Activated CD4-positive, alpha-beta T cell treated with anti-CD3 and anti-CD28 coated beads, Interleukin-2, amount 10 ng/mL, durations not matched to agents 7 days and 5 days (primary cell): Measurements from ENCODE around the gene PALD1. TPM values are rescaled to one million over a fixed set of nuclear protein-coding genes. Genes with fewer than 3 reads are reported as not detected.
A peak's percentile ranks its signal among the peaks of the same experiment; 100 is the strongest.

Source experiments
- CTCF ChIA-PET: fragments of 350-600 bp; sonication (Branson Sonifier 250); formaldehyde crosslinking; loops from one replicate; lab custom pipeline; 2021; ENCODE audit warnings: antibody characterized with exemption; lab: Charles Lee
- POLR2A ChIA-PET: fragments of 350-600 bp; sonication (Branson Sonifier 250); formaldehyde crosslinking; loops from one replicate; lab custom pipeline; 2021; ENCODE audit warnings: antibody characterized with exemption; lab: Charles Lee
- DNase-seq: peaks from one replicate; pipeline ENCODE4 v3.0.0-alpha.2; 2020
- H3K27ac Mint-ChIP-seq: one replicate; pipeline ENCODE4 v1.8.0; 2021; ENCODE audit warnings: mild to moderate bottlenecking, moderate library complexity, mixed read lengths
- H3K27me3 Mint-ChIP-seq: one replicate; pipeline ENCODE4 v1.8.0; 2021; ENCODE audit warnings: mixed read lengths
- H3K36me3 Mint-ChIP-seq: one replicate; pipeline ENCODE4 v1.8.0; 2021; ENCODE audit warnings: low read depth, mixed read lengths
- H3K4me1 Mint-ChIP-seq: one replicate; pipeline ENCODE4 v1.8.0; 2021; ENCODE audit warnings: mixed read lengths
- H3K4me3 Mint-ChIP-seq: one replicate; pipeline ENCODE4 v1.8.0; 2021; ENCODE audit warnings: mild to moderate bottlenecking, moderate library complexity, mixed read lengths
- H3K9me3 Mint-ChIP-seq: one replicate; pipeline ENCODE4 v1.8.0; 2021; ENCODE audit warnings: mixed read lengths
- total RNA-seq, 2 experiments: library from RNA; stranded (reverse); gene quantifications; one replicate each; pipeline ENCODE4 v1.2.3, GENCODE V29; 2021

Gene PALD1
- total RNA-seq, 2 experiments from 2014 or later: 1.2 to 1.5 TPM

GRCh38 chr10:70590655-70591416, 112.3 kb downstream of the PALD1 start:
- DNase-seq: no peak
- Mint-ChIP-seq H3K27ac (no peak overlapping the region), H3K36me3 (peaks cover 3% of the 10 kb centered on the region), H3K9me3 (no peaks in the 10 kb centered on the region), H3K4me3 (no peak overlapping the region), H3K27me3 (peaks cover 24% of the 10 kb centered on the region), H3K4me1 (peaks cover 19% of the 10 kb centered on the region)
- ChIA-PET POLR2A (no interaction called here), CTCF (interaction anchor here (0.7 to 1.8 kb wide), 5 partner anchors 8 to 32 kb away, joined by 3 to 4 read pairs (median 4); no protein-coding TSS in a partner anchor)

DNA sequence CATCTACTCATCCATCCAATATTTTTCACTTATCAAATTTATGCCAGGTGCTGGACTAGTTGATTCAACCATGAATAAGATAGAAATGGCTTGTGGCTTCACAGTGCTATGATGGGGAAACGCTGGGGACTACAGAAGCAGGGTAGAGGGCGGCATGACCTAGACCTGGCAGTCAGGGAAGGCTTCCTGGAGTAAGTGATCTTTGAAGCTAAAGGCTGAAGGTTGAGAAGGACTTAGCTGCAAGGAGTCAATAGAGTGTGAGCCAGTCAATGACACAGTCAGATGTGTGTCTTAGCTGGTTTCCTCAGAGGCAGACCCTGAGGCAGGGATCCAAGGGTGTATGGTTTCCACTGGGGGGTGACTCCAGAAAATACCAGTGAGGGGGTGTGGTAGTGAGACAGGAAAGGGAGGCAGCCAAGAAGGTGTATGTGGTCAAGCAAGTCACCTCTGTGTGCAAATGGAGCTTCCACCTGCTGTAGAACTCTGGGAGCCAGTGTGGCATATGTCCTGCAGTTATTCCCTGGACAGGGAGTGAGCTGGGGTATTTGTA, 113.7 kb downstream of the PALD1 start:
- no peaks in the 10 kb centered on the region for H3K9me3 Mint-ChIP-seq
- peaks cover 24% of the 10 kb centered on the region for H3K27me3 Mint-ChIP-seq
- peaks cover 23% of the 10 kb centered on the region for H3K4me1 Mint-ChIP-seq
- DNase-seq: no peak
- ChIA-PET POLR2A (no interaction called here), CTCF (interaction anchor here (0.8 to 1.8 kb wide), 6 partner anchors 9 to 33 kb away, joined by 3 to 4 read pairs (median 4); no protein-coding TSS in a partner anchor)
- H3K27ac Mint-ChIP-seq: no peak overlapping the region
- H3K36me3 Mint-ChIP-seq: peaks cover 12% of the 10 kb centered on the region
- no peak overlapping the region for H3K4me3 Mint-ChIP-seq

- Mint-ChIP-seq H3K9me3 (no peaks in the 10 kb centered on the region), H3K36me3 (peaks cover 19% of the 10 kb centered on the region), H3K27ac (peak overlapping the region; percentile 7), H3K4me1 (peaks cover 24% of the 10 kb centered on the region), H3K27me3 (peaks cover 21% of the 10 kb centered on the region), H3K4me3 (no peak overlapping the region)
- POLR2A ChIA-PET: no interaction called here
- no peak for DNase-seq
- CTCF ChIA-PET: interaction anchor here (1.2 to 1.8 kb wide), 3 partner anchors 9 to 32 kb away, joined by 3 to 4 read pairs (median 4); no protein-coding TSS in a partner anchor
Measured at GRCh38 chr10:70592746-70593512, 114.4 kb downstream of the PALD1 start.

DNA sequence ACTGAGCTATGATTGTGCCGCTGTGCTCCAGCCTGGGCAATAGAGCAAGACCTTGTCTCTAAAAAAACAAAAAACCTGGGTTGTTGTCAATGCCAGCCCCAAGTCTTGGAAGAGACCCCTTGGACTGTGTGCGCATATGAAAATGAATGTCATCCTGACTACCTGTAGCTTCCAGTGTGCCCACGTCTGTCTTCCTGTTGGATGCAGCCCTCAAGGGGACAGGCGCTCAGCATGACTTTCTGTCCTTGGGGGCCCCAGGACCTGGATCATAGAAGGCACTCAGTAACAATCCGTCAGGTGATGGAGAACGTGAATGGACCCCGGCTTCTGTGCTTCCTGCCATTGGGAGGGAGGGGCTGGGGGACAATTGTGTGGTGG, 114.9 kb downstream of the PALD1 start:
- Mint-ChIP-seq H3K4me1 (peaks cover 24% of the 10 kb centered on the region), H3K9me3 (no peaks in the 10 kb centered on the region), H3K36me3 (peaks cover 19% of the 10 kb centered on the region), H3K27me3 (peaks cover 18% of the 10 kb centered on the region), H3K4me3 (no peak overlapping the region), H3K27ac (no peak overlapping the region)
- ChIA-PET CTCF (interaction anchor here (0.6 to 1.8 kb wide), 3 partner anchors 10 to 224 kb away, joined by 3 to 5 read pairs (median 4); partner anchors contain the start of gene PRF1), POLR2A (no interaction called here)
- no peak for DNase-seq

DNA sequence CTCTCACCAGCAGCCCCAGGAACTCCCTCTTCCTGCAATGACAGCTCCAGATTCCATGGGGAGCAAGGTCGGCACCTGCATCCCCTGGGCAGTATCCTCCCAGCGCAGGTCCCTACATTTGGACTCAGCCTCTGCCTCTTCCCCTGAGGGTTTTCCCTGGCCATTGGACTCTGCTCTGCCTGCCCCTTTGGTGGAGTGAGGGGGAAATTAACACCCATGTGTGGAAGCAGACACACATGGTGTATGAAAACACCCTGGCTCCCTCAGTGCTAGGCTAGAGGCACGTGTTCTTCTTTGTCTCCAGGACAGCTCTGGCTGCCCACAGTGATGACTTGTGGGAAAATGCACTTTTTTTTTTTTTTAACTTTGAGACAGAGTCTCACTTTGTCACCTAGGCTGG, 115.6 kb downstream of the PALD1 start:
- peaks cover 24% of the 10 kb centered on the region for H3K36me3 Mint-ChIP-seq
- H3K4me3 Mint-ChIP-seq: no peak overlapping the region
- H3K4me1 Mint-ChIP-seq: peaks cover 24% of the 10 kb centered on the region
- POLR2A ChIA-PET: no interaction called here
- peaks cover 12% of the 10 kb centered on the region for H3K27me3 Mint-ChIP-seq
- no peak overlapping the region for H3K27ac Mint-ChIP-seq
- CTCF ChIA-PET: interaction anchor here (0.6 to 1.8 kb wide), 7 partner anchors 9 to 224 kb away, joined by 3 to 5 read pairs (median 3); partner anchors contain the start of gene PRF1
- DNase-seq: no peak
- no peaks in the 10 kb centered on the region for H3K9me3 Mint-ChIP-seq

DNA sequence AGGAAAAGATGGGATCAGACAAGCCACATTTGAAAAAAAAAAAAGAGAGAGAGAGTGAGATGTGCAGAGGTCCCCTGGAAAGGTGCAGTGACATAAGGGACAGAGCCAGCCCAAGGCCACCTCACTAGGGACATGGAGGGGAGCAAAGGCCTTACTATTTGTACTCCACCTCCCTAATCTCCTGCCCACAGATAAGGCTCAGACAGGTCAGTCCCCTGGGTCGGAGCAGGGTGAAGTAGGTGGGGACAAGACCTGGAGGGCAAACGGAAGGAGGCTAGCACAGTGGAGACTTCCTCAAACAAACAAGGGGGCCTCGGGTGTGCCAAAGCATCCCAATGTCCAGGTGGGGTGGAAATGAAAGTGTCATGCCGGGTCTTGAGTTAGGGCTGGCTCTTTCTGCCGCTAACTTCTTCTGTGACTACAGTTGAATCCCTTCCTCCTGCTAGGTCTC, 117.0 kb downstream of the PALD1 start:
- CTCF ChIA-PET: interaction anchor here (1.3 kb wide), 1 partner anchor 29 kb away, joined by 4 read pairs; no protein-coding TSS in a partner anchor
- no peak for DNase-seq
- H3K4me3 Mint-ChIP-seq: no peak overlapping the region
- peaks cover 29% of the 10 kb centered on the region for H3K36me3 Mint-ChIP-seq
- POLR2A ChIA-PET: no interaction called here
- peaks cover 28% of the 10 kb centered on the region for H3K4me1 Mint-ChIP-seq
- peaks cover 7% of the 10 kb centered on the region for H3K27me3 Mint-ChIP-seq
- H3K27ac Mint-ChIP-seq: no peak overlapping the region
- no peaks in the 10 kb centered on the region for H3K9me3 Mint-ChIP-seq

DNA sequence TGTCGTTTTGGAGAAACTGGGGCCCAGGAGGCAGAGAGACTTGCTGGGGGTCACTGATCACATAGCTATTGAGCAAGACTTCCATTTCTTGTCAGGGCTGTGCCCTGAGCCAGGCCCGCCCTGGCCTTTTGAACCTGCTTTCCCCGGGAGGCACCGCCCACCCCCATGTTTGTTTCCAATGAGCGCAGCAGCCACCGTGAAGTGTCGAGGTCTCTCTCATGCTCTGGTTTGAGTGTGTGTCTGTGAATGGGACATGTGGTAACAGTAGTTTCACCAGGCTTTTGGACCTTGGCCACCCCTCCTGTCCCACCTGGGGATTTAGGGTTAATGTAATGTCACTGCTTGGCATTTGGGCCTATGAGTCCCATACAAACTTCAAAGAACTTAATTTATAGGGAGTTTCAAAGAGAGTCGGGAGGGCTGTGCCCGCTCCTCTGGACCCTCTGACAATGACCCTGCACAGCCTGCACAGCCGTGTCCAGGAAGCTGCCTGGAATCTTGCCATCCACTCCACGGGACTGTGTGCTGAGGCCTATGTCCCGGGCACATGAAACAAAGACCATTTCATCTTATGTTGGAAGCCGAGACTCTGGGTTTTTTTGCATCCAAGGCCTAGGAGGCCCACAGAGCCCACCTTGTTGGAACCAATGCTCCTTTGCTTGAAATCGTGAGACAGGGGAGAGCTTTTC, 117.7 kb downstream of the PALD1 start:
- H3K27ac Mint-ChIP-seq: no peak overlapping the region
- peaks cover 33% of the 10 kb centered on the region for H3K36me3 Mint-ChIP-seq
- CTCF ChIA-PET: no interaction called here
- no peak for DNase-seq
- H3K27me3 Mint-ChIP-seq: peaks cover 4% of the 10 kb centered on the region
- H3K9me3 Mint-ChIP-seq: no peaks in the 10 kb centered on the region
- peaks cover 28% of the 10 kb centered on the region for H3K4me1 Mint-ChIP-seq
- POLR2A ChIA-PET: no interaction called here
- H3K4me3 Mint-ChIP-seq: no peak overlapping the region

- no peak for DNase-seq
- Mint-ChIP-seq H3K27ac (no peak overlapping the region), H3K36me3 (peaks cover 37% of the 10 kb centered on the region), H3K9me3 (no peaks in the 10 kb centered on the region), H3K4me1 (peaks cover 33% of the 10 kb centered on the region), H3K4me3 (no peak overlapping the region), H3K27me3 (peaks cover 2% of the 10 kb centered on the region)
- POLR2A ChIA-PET: interaction anchor here (0.6 to 0.7 kb wide), 2 partner anchors 15 to 41 kb away, joined by 3 to 4 read pairs; no protein-coding TSS in a partner anchor
- CTCF ChIA-PET: interaction anchor here (1.4 kb wide), 2 partner anchors 8 to 10 kb away, joined by 3 to 6 read pairs; no protein-coding TSS in a partner anchor
Measured at GRCh38 chr10:70596860-70597809, 118.6 kb downstream of the PALD1 start.

GRCh38 chr10:70597856-70598815, 119.6 kb downstream of the PALD1 start:
- no peaks in the 10 kb centered on the region for H3K9me3 Mint-ChIP-seq
- H3K27me3 Mint-ChIP-seq: no peaks in the 10 kb centered on the region
- peaks cover 42% of the 10 kb centered on the region for H3K36me3 Mint-ChIP-seq
- no peak overlapping the region for H3K27ac Mint-ChIP-seq
- DNase-seq: no peak
- H3K4me1 Mint-ChIP-seq: peaks cover 33% of the 10 kb centered on the region
- H3K4me3 Mint-ChIP-seq: no peak overlapping the region
- ChIA-PET POLR2A (interaction anchor here (0.7 kb wide), 1 partner anchor 42 kb away, joined by 3 read pairs; no protein-coding TSS in a partner anchor), CTCF (interaction anchor here (1.4 kb wide), 2 partner anchors 9 to 11 kb away, joined by 3 to 6 read pairs; no protein-coding TSS in a partner anchor)

DNA sequence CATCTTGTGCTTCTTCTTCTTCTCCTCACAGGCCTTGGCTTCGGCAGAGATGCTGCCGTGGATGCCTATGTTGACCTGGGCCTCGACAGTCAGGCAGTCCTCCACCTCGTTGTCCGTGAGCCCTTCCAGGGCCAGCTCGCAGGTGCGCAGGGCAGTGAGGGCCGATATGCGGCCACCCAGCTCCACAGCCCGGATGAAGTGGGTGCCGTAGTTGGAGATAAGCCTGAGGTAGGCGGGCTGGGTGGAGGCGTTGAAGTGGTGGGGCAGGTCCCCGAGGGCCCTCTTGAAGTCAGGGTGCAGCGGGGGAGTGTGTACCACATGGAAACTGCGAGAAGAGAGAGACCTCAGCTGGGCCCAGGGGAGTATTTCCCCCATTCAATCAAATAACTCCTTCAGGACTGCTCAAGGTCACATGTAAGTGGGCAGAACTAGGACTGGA, 120.3 kb downstream of the PALD1 start:
- POLR2A ChIA-PET: no interaction called here
- Mint-ChIP-seq H3K27me3 (no peaks in the 10 kb centered on the region), H3K36me3 (peaks cover 42% of the 10 kb centered on the region)

More for the DNA sequence above, 120.3 kb downstream of the PALD1 start:
- Mint-ChIP-seq H3K4me1 (peaks cover 39% of the 10 kb centered on the region), H3K27ac (no peak overlapping the region), H3K4me3 (no peak overlapping the region), H3K9me3 (no peaks in the 10 kb centered on the region)
- CTCF ChIA-PET: no interaction called here
- DNase-seq: no peak
